ENCODE measurements around the gene FARP1.
A peak's percentile ranks its signal among the peaks of the same experiment; 100 is the strongest.

Gene FARP1

GRCh38 chr13:98504371-98504963, 361.6 kb downstream of the FARP1 start:
- Histone ChIP-seq H3K27me3 (ENCODE audit: insufficient read depth, low read length) (no peaks in the 10 kb centered on the region), H3K4me3 (ENCODE audit: low read depth, low read length) (peak overlapping the region; percentile 58; the same call in 1 of the 2 replicates), H3K27ac (ENCODE audit: low read depth, low read length) (no peak overlapping the region; the same call in 1 of the 2 replicates), H2AFZ (ENCODE audit: low read length, unreplicated experiment) (no peak overlapping the region), H3K36me3 (ENCODE audit: insufficient read depth, low read length) (0 out of 2 replicates have a peak, but pooled peaks cover 2% of the 10 kb centered on the region), H3K79me2 (ENCODE audit: control insufficient read depth, insufficient read depth, low read length, unreplicated experiment) (peaks cover 88% of the 10 kb centered on the region), H3K4me1 (ENCODE audit: control insufficient read depth, insufficient read depth, low read length, unreplicated experiment) (peaks cover 50% of the 10 kb centered on the region)

Measured in ACC112 (cell line).